Astrocyte (in vitro differentiated cells and primary cell): ENCODE measurements around the gene SPATA6L.

ENCODE experiments used
- EZH2 ChIP-seq: IDR thresholded peaks from 2 replicates; pipeline ENCODE4 v1.6.1; 2012; ENCODE audit warnings: mild to moderate bottlenecking, low read length, inconsistent platforms; ENCODE audit not compliant: insufficient read depth
- TF ChIP-seq, protein P1 (sequence below): IDR thresholded peaks from 2 replicates; pipeline ENCODE4 v1.5.1; 2011; ENCODE audit warnings: low read depth, mild to moderate bottlenecking, inconsistent platforms, low read length, moderate library complexity; ENCODE audit not compliant: insufficient read depth

DNA sequence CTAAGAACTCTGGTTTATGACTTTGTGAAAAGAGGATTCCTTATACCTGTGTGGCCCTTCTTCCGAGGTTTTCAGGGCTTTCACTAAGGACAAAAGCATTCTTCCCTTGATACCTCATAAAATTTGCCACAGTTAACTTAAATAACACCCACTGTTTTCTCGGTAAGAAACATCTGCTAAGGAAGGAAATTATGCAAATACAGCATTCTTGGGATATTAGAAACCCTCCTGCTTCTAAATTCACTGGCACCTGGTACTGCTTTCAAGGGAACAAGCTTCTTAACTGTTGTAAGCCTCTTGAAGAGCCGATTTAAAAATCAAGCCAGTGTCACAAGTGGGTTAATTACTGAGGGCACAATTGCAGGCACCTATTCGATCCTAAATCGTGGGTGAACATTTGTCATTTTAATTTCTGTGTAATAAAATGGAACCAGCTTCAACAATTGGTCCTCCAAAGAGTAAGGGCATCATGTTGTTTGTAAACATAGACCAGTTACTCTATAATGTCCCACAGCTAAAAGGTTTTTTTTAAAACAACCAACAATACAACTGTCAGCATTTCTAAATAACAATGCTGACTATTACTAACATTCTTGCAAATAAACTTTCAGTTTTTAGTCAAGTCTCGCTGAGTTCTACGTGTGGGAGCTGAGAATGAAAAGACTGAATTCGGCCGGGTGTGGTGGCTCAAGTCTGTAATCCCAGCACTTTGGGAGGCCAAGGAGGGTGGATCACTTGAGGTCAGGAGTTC lies 48.2 kb upstream of the SPATA6L start:
- TF ChIP-seq, protein P1, sequence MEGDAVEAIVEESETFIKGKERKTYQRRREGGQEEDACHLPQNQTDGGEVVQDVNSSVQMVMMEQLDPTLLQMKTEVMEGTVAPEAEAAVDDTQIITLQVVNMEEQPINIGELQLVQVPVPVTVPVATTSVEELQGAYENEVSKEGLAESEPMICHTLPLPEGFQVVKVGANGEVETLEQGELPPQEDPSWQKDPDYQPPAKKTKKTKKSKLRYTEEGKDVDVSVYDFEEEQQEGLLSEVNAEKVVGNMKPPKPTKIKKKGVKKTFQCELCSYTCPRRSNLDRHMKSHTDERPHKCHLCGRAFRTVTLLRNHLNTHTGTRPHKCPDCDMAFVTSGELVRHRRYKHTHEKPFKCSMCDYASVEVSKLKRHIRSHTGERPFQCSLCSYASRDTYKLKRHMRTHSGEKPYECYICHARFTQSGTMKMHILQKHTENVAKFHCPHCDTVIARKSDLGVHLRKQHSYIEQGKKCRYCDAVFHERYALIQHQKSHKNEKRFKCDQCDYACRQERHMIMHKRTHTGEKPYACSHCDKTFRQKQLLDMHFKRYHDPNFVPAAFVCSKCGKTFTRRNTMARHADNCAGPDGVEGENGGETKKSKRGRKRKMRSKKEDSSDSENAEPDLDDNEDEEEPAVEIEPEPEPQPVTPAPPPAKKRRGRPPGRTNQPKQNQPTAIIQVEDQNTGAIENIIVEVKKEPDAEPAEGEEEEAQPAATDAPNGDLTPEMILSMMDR, result no peak
- TF ChIP-seq EZH2, result no peak
